A549 (cell line): ENCODE data around the gene QRFPR. TPM values are rescaled to one million over a fixed set of nuclear protein-coding genes. Genes with fewer than 3 reads are reported as not detected.

ENCODE experiments used
- ATAC-seq, 2 experiments: fragments of 200-7000 bp in 1 of 2; fragments of >200 bp in 1 of 2; cut with Nextera tagmentation in 1 of 2; cut with Tn5 transposase in 1 of 2; 3 replicates each; pipeline versions ENCODE4 v1.8.0 to v1.9.1; 2018 to 2020; ENCODE audit warnings: mild to moderate bottlenecking in 1 of 2, moderate library complexity in 1 of 2
- CTCF ChIA-PET: fragments of 300-600 bp; sonication (Branson Sonifier 250); formaldehyde crosslinking; extraction: SDS; loops from one replicate; lab custom pipeline; 2021; ENCODE audit warnings: antibody characterized with exemption, inconsistent platforms; lab: Yijun Ruan, JAX
- POLR2A ChIA-PET: fragments of 350-600 bp; formaldehyde crosslinking; extraction: SDS; loops from one replicate; lab custom pipeline; 2021; ENCODE audit warnings: antibody characterized with exemption, inconsistent platforms; lab: Yijun Ruan, JAX
- DNase-seq, 2 experiments: peaks; one replicate each; pipeline versions ENCODE4 v3.0.0 to v3.0.0-alpha.2; 2011 to 2016; ENCODE audit warnings: low read depth in 1 of 2, low spot score in 1 of 2
- FAIRE-seq: peaks from 2 replicates; lab custom pipeline; 2011; peaks lifted over from hg19 to GRCh38; lab: Jason Lieb, UNC
- H3K27ac ChIP-seq, 2 experiments: fragments of >200 bp; sonication (Bioruptor Twin); formaldehyde crosslinking; 3 replicates each; pipeline ENCODE4 v1.5.1; 2016 to 2017
- H3K4me1 ChIP-seq: fragments of >200 bp; sonication (Bioruptor Twin); formaldehyde crosslinking; 3 replicates; pipeline ENCODE4 v1.6.1; 2016
- H3K4me2 ChIP-seq: fragments of >200 bp; sonication (Bioruptor Twin); formaldehyde crosslinking; 3 replicates; pipeline ENCODE4 v1.6.1; 2016
- H3K4me3 ChIP-seq: fragments of >200 bp; sonication (Bioruptor Twin); formaldehyde crosslinking; 3 replicates; pipeline ENCODE4 v1.5.1; 2016
- H3K9me3 ChIP-seq: fragments of >200 bp; sonication (Bioruptor Twin); formaldehyde crosslinking; 3 replicates; pipeline ENCODE4 v1.6.1; 2016
- BHLHE40 ChIP-seq: IDR thresholded peaks from 2 replicates; pipeline ENCODE4 v1.6.1; 2012; ENCODE audit warnings: low read depth, low read length, inconsistent platforms
- CBX2 ChIP-seq: fragments of 200-600 bp; sonication (generic); IDR thresholded peaks from 2 replicates; pipeline ENCODE4 v1.6.1; 2016; ENCODE audit warnings: low read depth, mild to moderate bottlenecking, borderline replicate concordance
- CBX8 ChIP-seq: fragments of 200-600 bp; sonication (generic); IDR thresholded peaks from 2 replicates; pipeline ENCODE4 v1.6.1; 2016
- CEBPB ChIP-seq, 2 experiments: fragments of >200 bp in 1 of 2; sonication (Bioruptor Twin) in 1 of 2; formaldehyde crosslinking in 1 of 2; IDR thresholded peaks; 2 replicates each; pipeline ENCODE4 v1.6.1; 2012 to 2016
- CHD4 ChIP-seq: fragments of 200-600 bp; sonication (generic); IDR thresholded peaks from 2 replicates; pipeline ENCODE4 v1.6.1; 2016; ENCODE audit warnings: antibody characterized with exemption, mild to moderate bottlenecking, borderline replicate concordance
- EHMT2 ChIP-seq: fragments of 200-600 bp; sonication (generic); IDR thresholded peaks from 2 replicates; pipeline ENCODE4 v1.6.1; 2016; ENCODE audit warnings: antibody characterized with exemption, low read depth, mild to moderate bottlenecking, moderate library complexity
- ESRRA ChIP-seq: fragments of 150-350 bp; IDR thresholded peaks from 2 replicates; pipeline ENCODE4 v1.6.1; 2014; ENCODE audit warnings: mild to moderate bottlenecking, low read length, borderline replicate concordance
- FOSL2 ChIP-seq, 2 experiments: fragments of 450-650 bp in 1 of 2; fragments of >200 bp in 1 of 2; sonication (Bioruptor Twin) in 1 of 2; formaldehyde crosslinking; IDR thresholded peaks; 2 replicates each; pipeline versions ENCODE4 v1.5.0 to v1.6.1; 2016 to 2020; ENCODE audit warnings: mild to moderate bottlenecking in 1 of 2, moderate library complexity in 1 of 2
- FOXS1 ChIP-seq: fragments of 250-450 bp; sonication (Bioruptor Pico); IDR thresholded peaks from 2 replicates; pipeline ENCODE4 v1.5.0; 2020; ENCODE audit warnings: mild to moderate bottlenecking, moderate library complexity
- GATA3 ChIP-seq: IDR thresholded peaks from 2 replicates; pipeline ENCODE4 v1.6.1; 2012; ENCODE audit warnings: borderline replicate concordance
- HEYL ChIP-seq: fragments of 250-450 bp; sonication (Bioruptor Pico); IDR thresholded peaks from 2 replicates; pipeline ENCODE4 v1.8.0; 2021; ENCODE audit warnings: mild to moderate bottlenecking, moderate library complexity
- HOXB13 ChIP-seq: fragments of 250-450 bp; sonication (Bioruptor Pico); IDR thresholded peaks from 2 replicates; pipeline ENCODE4 v1.5.0; 2020; ENCODE audit warnings: low read depth, mild to moderate bottlenecking, moderate library complexity
- HOXB5 ChIP-seq: fragments of 250-450 bp; sonication (Bioruptor Pico); IDR thresholded peaks from 2 replicates; pipeline ENCODE4 v1.5.0; 2020; ENCODE audit warnings: mild to moderate bottlenecking, moderate library complexity
- JUNB ChIP-seq: fragments of >200 bp; sonication (Bioruptor Twin); formaldehyde crosslinking; IDR thresholded peaks from 2 replicates; pipeline ENCODE4 v1.6.1; 2016
- KDM1A ChIP-seq: fragments of 200-600 bp; sonication (generic); IDR thresholded peaks from 2 replicates; pipeline ENCODE4 v1.6.1; 2016; ENCODE audit warnings: low read depth, mild to moderate bottlenecking
- MAFK ChIP-seq: fragments of 450-650 bp; IDR thresholded peaks from 2 replicates; pipeline ENCODE4 v1.6.1; 2014; ENCODE audit not compliant: partially characterized antibody
- MAZ ChIP-seq: fragments of 150-350 bp; IDR thresholded peaks from 2 replicates; pipeline ENCODE4 v1.6.1; 2014; ENCODE audit warnings: antibody characterized with exemption, low read depth, low read length, borderline replicate concordance
- MYC ChIP-seq: IDR thresholded peaks from 2 replicates; pipeline ENCODE4 v1.6.1; 2012; ENCODE audit warnings: mild to moderate bottlenecking, inconsistent platforms, low read length, improper control_type of control experiment, borderline replicate concordance
- NFE2L2 ChIP-seq: fragments of 150-350 bp; conservative IDR thresholded peaks from 2 replicates; pipeline ENCODE4 v1.6.1; 2014; ENCODE audit warnings: low read length
- NPAS2 ChIP-seq: fragments of 250-450 bp; sonication (Bioruptor Pico); IDR thresholded peaks from 2 replicates; pipeline ENCODE4 v1.8.0; 2022; ENCODE audit warnings: mild to moderate bottlenecking, moderate library complexity, borderline replicate concordance
- PHF8 ChIP-seq: fragments of 200-600 bp; sonication (generic); IDR thresholded peaks from 2 replicates; pipeline ENCODE4 v1.6.1; 2016; ENCODE audit warnings: low read depth, mild to moderate bottlenecking, antibody characterized with exemption, moderate library complexity, borderline replicate concordance
- RAD21 ChIP-seq, 2 experiments: fragments of >200 bp in 1 of 2; sonication (Bioruptor Twin) in 1 of 2; formaldehyde crosslinking in 1 of 2; IDR thresholded peaks in 1 of 2; conservative IDR thresholded peaks in 1 of 2; 2 replicates in 1 of 2; 3 replicates in 1 of 2; pipeline ENCODE4 v1.6.1; 2012 to 2018; ENCODE audit warnings: inconsistent platforms in 1 of 2
- RFX5 ChIP-seq: fragments of 450-650 bp; IDR thresholded peaks from 2 replicates; pipeline ENCODE4 v1.7.1; 2014; ENCODE audit warnings: antibody characterized with exemption, mild to moderate bottlenecking, moderate library complexity
- RNF2 ChIP-seq: fragments of 200-600 bp; sonication (generic); IDR thresholded peaks from 2 replicates; pipeline ENCODE4 v1.6.1; 2016; ENCODE audit warnings: low read depth, mild to moderate bottlenecking, antibody characterized with exemption, moderate library complexity, borderline replicate concordance
- SMC3 ChIP-seq: fragments of >200 bp; sonication (Bioruptor Twin); formaldehyde crosslinking; IDR thresholded peaks from 3 replicates; pipeline ENCODE4 v1.6.1; 2018; ENCODE audit warnings: inconsistent platforms
- SREBF2 ChIP-seq: fragments of 450-650 bp; IDR thresholded peaks from 2 replicates; pipeline ENCODE4 v1.6.1; 2014; ENCODE audit warnings: mild to moderate bottlenecking, moderate library complexity
- TFCP2L1 ChIP-seq: fragments of 250-450 bp; sonication (Bioruptor Pico); IDR thresholded peaks from 2 replicates; pipeline ENCODE4 v1.5.0; 2021; ENCODE audit warnings: mild to moderate bottlenecking
- ZC3H11A ChIP-seq: fragments of 450-650 bp; IDR thresholded peaks from 2 replicates; pipeline ENCODE4 v1.6.1; 2014; ENCODE audit warnings: antibody characterized with exemption, mild to moderate bottlenecking
- ZNF302 ChIP-seq: fragments of 250-450 bp; sonication (Bioruptor Pico); IDR thresholded peaks from 2 replicates; pipeline ENCODE4 v1.9.0; 2021; ENCODE audit warnings: inconsistent platforms, mild to moderate bottlenecking, moderate library complexity
- ZSCAN20 ChIP-seq: fragments of 250-450 bp; sonication (Bioruptor Pico); IDR thresholded peaks from 2 replicates; pipeline ENCODE4 v1.8.0; 2022; ENCODE audit warnings: mild to moderate bottlenecking, moderate library complexity
- WGBS: methylation state at CpG from one replicate; pipeline ENCODE4 v1.1.6; 2017; ENCODE audit errors: missing lambda C conversion rate; 5-methylcytosine and 5-hydroxymethylcytosine counted together
- polyA plus RNA-seq, 4 experiments: library from polyadenylated mRNA; depleted of rRNA in 3 of 4; stranded (reverse); fragments of >200 nt; fragmentation: RNase III in 1 of 4; extraction: RNeasy Plus Mini Kit Qiagen cat#74134 plus additional on column Dnase treatment in 1 of 4; gene quantifications; 2 replicates in 3 of 4; 3 replicates in 1 of 4; pipeline ENCODE4 v1.2.3, GENCODE V29; 2011 to 2017
- TF ChIP-seq, protein P1 (sequence below): fragments of >200 bp; sonication (Bioruptor Twin); formaldehyde crosslinking; IDR thresholded peaks from 3 replicates; pipeline ENCODE4 v1.6.1; 2016
- TF ChIP-seq, protein P2 (sequence below): IDR thresholded peaks from 2 replicates; pipeline ENCODE4 v1.6.1; 2012
- TF ChIP-seq, protein P3 (sequence below): fragments of 450-650 bp; IDR thresholded peaks from 2 replicates; pipeline ENCODE4 v1.6.1; 2014; ENCODE audit warnings: antibody characterized with exemption
- TF ChIP-seq, protein P4 (sequence below): fragments of 150-350 bp; IDR thresholded peaks from 2 replicates; pipeline ENCODE4 v1.6.1; 2014; ENCODE audit warnings: low read depth, mild to moderate bottlenecking, low read length
- TF ChIP-seq, protein P5 (sequence below): fragments of >200 bp; sonication (Bioruptor Twin); formaldehyde crosslinking; IDR thresholded peaks from 2 replicates; pipeline ENCODE4 v1.6.1; 2016

Gene QRFPR
- polyA plus RNA-seq, 2 of the 4 experiments (the other 2 are of a cell fraction): not detected

DNA sequence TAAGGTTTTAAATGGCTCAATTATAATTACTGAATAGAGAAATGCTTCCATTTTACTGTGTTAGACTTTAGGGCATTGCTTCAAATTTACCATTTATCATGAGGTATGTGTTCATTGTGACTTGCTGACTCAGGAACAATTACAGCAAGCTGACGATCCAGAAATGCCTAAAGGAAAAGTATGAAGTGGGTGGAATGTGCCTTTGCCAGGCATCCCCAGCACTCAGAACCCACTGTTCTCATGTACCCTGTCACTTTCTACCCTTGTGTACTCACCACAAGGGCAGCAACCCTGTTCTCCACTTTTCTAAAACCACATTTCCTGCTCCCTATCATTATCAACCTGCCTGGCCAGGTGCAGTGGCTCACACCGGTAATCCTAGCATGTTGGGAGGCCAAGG, 41.5 kb downstream of the QRFPR start:
- H3K4me3 ChIP-seq: no peak overlapping the region
- no peak for ATAC-seq
- no peaks in the 10 kb centered on the region for H3K9me3 ChIP-seq
- CTCF ChIA-PET: no interaction called here
- no peaks in the 10 kb centered on the region for H3K4me1 ChIP-seq
- 18% methylated on average over 2 of the region's 2 CpGs for WGBS
- no peak overlapping the region for H3K4me2 ChIP-seq
- no peak for TF ChIP-seq ZSCAN20 (CRISPR knock-in tag)
- no peak for TF ChIP-seq HEYL (CRISPR knock-in tag)
- TF ChIP-seq FOSL2 (IDR thresholded peaks at IDR 0.05): no peak
- no peak for TF ChIP-seq FOSL2 (CRISPR knock-in tag; IDR thresholded peaks at IDR 0.05)
- no peak for TF ChIP-seq ZNF302 (CRISPR knock-in tag)
- no peak for TF ChIP-seq JUNB
- no peak for TF ChIP-seq EHMT2
- no peak for TF ChIP-seq MAZ
- TF ChIP-seq SREBF2: no peak
- no peak for TF ChIP-seq RAD21 (conservative IDR thresholded peaks at IDR 0.05 in 1 of 2, IDR thresholded peaks at IDR 0.05 in 1 of 2)
- TF ChIP-seq, protein P1, sequence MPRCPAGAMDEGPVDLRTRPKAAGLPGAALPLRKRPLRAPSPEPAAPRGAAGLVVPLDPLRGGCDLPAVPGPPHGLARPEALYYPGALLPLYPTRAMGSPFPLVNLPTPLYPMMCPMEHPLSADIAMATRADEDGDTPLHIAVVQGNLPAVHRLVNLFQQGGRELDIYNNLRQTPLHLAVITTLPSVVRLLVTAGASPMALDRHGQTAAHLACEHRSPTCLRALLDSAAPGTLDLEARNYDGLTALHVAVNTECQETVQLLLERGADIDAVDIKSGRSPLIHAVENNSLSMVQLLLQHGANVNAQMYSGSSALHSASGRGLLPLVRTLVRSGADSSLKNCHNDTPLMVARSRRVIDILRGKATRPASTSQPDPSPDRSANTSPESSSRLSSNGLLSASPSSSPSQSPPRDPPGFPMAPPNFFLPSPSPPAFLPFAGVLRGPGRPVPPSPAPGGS: no peak
- no peak for TF ChIP-seq HOXB5 (CRISPR knock-in tag)
- TF ChIP-seq NFE2L2: no peak
- TF ChIP-seq TFCP2L1 (CRISPR knock-in tag): no peak
- TF ChIP-seq CBX2: no peak
- TF ChIP-seq HOXB13: no peak
- TF ChIP-seq, protein P2, sequence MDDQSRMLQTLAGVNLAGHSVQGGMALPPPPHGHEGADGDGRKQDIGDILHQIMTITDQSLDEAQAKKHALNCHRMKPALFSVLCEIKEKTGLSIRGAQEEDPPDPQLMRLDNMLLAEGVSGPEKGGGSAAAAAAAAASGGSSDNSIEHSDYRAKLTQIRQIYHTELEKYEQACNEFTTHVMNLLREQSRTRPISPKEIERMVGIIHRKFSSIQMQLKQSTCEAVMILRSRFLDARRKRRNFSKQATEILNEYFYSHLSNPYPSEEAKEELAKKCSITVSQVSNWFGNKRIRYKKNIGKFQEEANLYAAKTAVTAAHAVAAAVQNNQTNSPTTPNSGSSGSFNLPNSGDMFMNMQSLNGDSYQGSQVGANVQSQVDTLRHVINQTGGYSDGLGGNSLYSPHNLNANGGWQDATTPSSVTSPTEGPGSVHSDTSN: no peak
- TF ChIP-seq MAFK: no peak
- TF ChIP-seq, all 56 proteins: peak for 0
- FAIRE-seq (no peak), DNase-seq (no peak)
- POLR2A ChIA-PET: no interaction called here
- H3K27ac ChIP-seq: no peak overlapping the region

DNA sequence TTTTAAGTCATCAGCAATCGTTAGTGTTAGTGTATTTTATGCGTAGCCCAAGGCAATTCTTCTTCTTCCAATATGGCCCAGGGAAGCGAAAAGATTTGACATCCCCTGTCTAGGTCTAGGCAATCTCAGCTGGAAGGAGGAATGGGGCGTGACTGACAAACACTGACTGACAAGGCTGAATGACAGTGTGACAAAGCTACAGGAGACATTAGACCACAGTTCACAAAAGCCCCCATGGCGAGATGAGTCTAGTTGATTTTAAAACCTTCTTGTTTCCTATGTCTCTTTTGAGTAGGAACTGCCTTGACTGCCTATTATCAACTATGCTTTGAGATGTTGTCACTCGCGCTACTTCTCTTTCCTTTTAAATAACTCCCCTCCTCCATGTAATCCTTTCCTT, 42.3 kb downstream of the QRFPR start:
- no peak for DNase-seq
- WGBS: 64% methylated on average over 7 of the region's 7 CpGs
- H3K4me2 ChIP-seq: no peak overlapping the region
- no peak for ATAC-seq
- no peak overlapping the region for H3K27ac ChIP-seq
- TF ChIP-seq MYC (no peak), CBX8 (no peak), NPAS2 (CRISPR knock-in tag) (no peak), PHF8 (no peak), ZC3H11A (no peak), NFE2L2 (no peak), HEYL (CRISPR knock-in tag) (no peak), BHLHE40 (no peak), ESRRA (no peak), FOXS1 (CRISPR knock-in tag) (no peak), CEBPB (IDR thresholded peaks at IDR 0.05) (no peak), GATA3 (no peak), RFX5 (no peak), KDM1A (no peak), SMC3 (no peak), RNF2 (no peak), CHD4 (no peak)
- TF ChIP-seq, protein P3, sequence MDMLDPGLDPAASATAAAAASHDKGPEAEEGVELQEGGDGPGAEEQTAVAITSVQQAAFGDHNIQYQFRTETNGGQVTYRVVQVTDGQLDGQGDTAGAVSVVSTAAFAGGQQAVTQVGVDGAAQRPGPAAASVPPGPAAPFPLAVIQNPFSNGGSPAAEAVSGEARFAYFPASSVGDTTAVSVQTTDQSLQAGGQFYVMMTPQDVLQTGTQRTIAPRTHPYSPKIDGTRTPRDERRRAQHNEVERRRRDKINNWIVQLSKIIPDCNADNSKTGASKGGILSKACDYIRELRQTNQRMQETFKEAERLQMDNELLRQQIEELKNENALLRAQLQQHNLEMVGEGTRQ: no peak
- TF ChIP-seq, protein P4, sequence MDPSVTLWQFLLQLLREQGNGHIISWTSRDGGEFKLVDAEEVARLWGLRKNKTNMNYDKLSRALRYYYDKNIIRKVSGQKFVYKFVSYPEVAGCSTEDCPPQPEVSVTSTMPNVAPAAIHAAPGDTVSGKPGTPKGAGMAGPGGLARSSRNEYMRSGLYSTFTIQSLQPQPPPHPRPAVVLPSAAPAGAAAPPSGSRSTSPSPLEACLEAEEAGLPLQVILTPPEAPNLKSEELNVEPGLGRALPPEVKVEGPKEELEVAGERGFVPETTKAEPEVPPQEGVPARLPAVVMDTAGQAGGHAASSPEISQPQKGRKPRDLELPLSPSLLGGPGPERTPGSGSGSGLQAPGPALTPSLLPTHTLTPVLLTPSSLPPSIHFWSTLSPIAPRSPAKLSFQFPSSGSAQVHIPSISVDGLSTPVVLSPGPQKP: no peak
- TF ChIP-seq, protein P5, sequence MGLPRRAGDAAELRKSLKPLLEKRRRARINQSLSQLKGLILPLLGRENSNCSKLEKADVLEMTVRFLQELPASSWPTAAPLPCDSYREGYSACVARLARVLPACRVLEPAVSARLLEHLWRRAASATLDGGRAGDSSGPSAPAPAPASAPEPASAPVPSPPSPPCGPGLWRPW: no peak
- no peak for FAIRE-seq
- CTCF ChIA-PET: no interaction called here
- POLR2A ChIA-PET: no interaction called here
- no peaks in the 10 kb centered on the region for H3K9me3 ChIP-seq
- no peaks in the 10 kb centered on the region for H3K4me1 ChIP-seq
- no peak overlapping the region for H3K4me3 ChIP-seq
